Keratinocyte (primary cell): Measurements from ENCODE around the gene P2RX3. TPM values are rescaled to one million over a fixed set of nuclear protein-coding genes. Genes with fewer than 3 reads are reported as not detected.

Experiments used
- DNase-seq: peaks from one replicate; pipeline ENCODE4 v3.0.0-alpha.2; 2011; ENCODE audit warnings: low read depth, missing footprints, low spot score
- FAIRE-seq: peaks from 2 replicates; lab custom pipeline; 2011; peaks lifted over from hg19 to GRCh38; lab: Jason Lieb, UNC
- H2AFZ ChIP-seq: 2 replicates; pipeline ENCODE4 v1.6.0; 2012; ENCODE audit warnings: low read length, control low read depth, inconsistent platforms; ENCODE audit not compliant: control insufficient read depth
- H3K27ac ChIP-seq: 2 replicates; pipeline ENCODE4 v1.5.1; 2011; ENCODE audit warnings: low read length; ENCODE audit not compliant: control insufficient read depth, insufficient read depth
- H3K27me3 ChIP-seq: 3 replicates; pipeline ENCODE4 v1.6.0; 2011; ENCODE audit warnings: low read length; ENCODE audit not compliant: control insufficient read depth, insufficient read depth; ENCODE audit errors: extremely low read depth
- H3K36me3 ChIP-seq, 2 experiments: 2 replicates in 1 of 2; 3 replicates in 1 of 2; pipeline ENCODE4 v1.5.1; 2011; ENCODE audit warnings: low read length in 2 of 2, mild to moderate bottlenecking in 1 of 2; ENCODE audit not compliant: control insufficient read depth in 2 of 2, insufficient read depth in 2 of 2; ENCODE audit errors: extremely low read depth in 1 of 2
- H3K4me1 ChIP-seq: 3 replicates; pipeline ENCODE4 v1.5.1; 2011; ENCODE audit warnings: low read length; ENCODE audit not compliant: control insufficient read depth, insufficient read depth; ENCODE audit errors: extremely low read depth
- H3K4me2 ChIP-seq: 3 replicates; pipeline ENCODE4 v1.6.0; 2011; ENCODE audit warnings: low read depth, low read length; ENCODE audit not compliant: control insufficient read depth, insufficient read depth; ENCODE audit errors: extremely low read depth
- H3K4me3 ChIP-seq, 3 experiments: fragments of 200-600 bp in 1 of 3; sonication (generic) in 1 of 3; 2 replicates in 2 of 3; 3 replicates in 1 of 3; pipeline ENCODE4 v1.5.1; 2011 to 2016; ENCODE audit warnings: low read length in 3 of 3, mild to moderate bottlenecking in 3 of 3, control low read depth in 2 of 3, inconsistent platforms in 1 of 3, low read depth in 1 of 3, mixed read lengths in 1 of 3, mixed run types in 1 of 3, moderate library complexity in 1 of 3; ENCODE audit not compliant: control insufficient read depth in 2 of 3, insufficient read depth in 2 of 3; ENCODE audit errors: extremely low read depth in 1 of 3
- H3K79me2 ChIP-seq: 2 replicates; pipeline ENCODE4 v1.6.0; 2012; ENCODE audit warnings: low read length; ENCODE audit not compliant: control insufficient read depth, insufficient read depth
- H3K9ac ChIP-seq: 3 replicates; pipeline ENCODE4 v1.6.0; 2011; ENCODE audit warnings: low read length; ENCODE audit not compliant: control insufficient read depth, insufficient read depth; ENCODE audit errors: extremely low read depth
- H3K9me1 ChIP-seq: 3 replicates; pipeline ENCODE4 v1.6.0; 2011; ENCODE audit warnings: low read length; ENCODE audit not compliant: control insufficient read depth, insufficient read depth; ENCODE audit errors: extremely low read depth
- H3K9me3 ChIP-seq: 2 replicates; pipeline ENCODE4 v1.5.1; 2012; ENCODE audit warnings: low read depth, low read length; ENCODE audit not compliant: control insufficient read depth
- H4K20me1 ChIP-seq: 3 replicates; pipeline ENCODE4 v1.6.0; 2011; ENCODE audit warnings: low read length; ENCODE audit not compliant: control insufficient read depth, insufficient read depth; ENCODE audit errors: extremely low read depth
- EZH2 ChIP-seq: IDR thresholded peaks from one replicate; pipeline ENCODE4 v1.6.1; 2012; ENCODE audit warnings: inconsistent platforms, mild to moderate bottlenecking, low read length, moderate library complexity
- dilution Hi-C: fragments of 300-500 bp; cut with MboI; formaldehyde crosslinking; loops from one replicate; pipeline ENCODE4 v1.7.0; 2020; ENCODE audit warnings: low sequenced_read_pairs; ENCODE audit not compliant: extremely low pct_ligation_motif_present
- polyA plus RNA-seq, 5 experiments: library from polyadenylated mRNA; depleted of rRNA in 3 of 5; stranded (reverse) in 3 of 5; stranded (forward) in 1 of 5; unstranded in 1 of 5; fragments of >200 nt; gene quantifications; 1 replicate in 1 of 5; 2 replicates in 3 of 5; 3 replicates in 1 of 5; pipeline versions ENCODE4 v1.2.1 to v1.2.3, GENCODE V29; 2011 to 2012; ENCODE audit warnings: missing spikeins in 2 of 5, low read depth in 1 of 5, low replicate concordance in 1 of 5
- TF ChIP-seq, protein P1 (sequence below), 3 experiments: IDR thresholded peaks in 1 of 3; conservative IDR thresholded peaks in 1 of 3; optimal IDR thresholded peaks in 1 of 3; 2 replicates in 2 of 3; 3 replicates in 1 of 3; pipeline versions ENCODE3 to v1.5.1; 2011; ENCODE audit warnings: low read length in 3 of 3, mild to moderate bottlenecking in 3 of 3, moderate library complexity in 2 of 3, control low read depth in 1 of 3, inconsistent platforms in 1 of 3; ENCODE audit not compliant: insufficient read depth in 2 of 3; ENCODE audit errors: extremely low read depth in 1 of 3

The P2RX3 gene
- polyA plus RNA-seq, 1 donor (not counting 4 experiments of a cell fraction or from before 2014, with no cell fraction given): not detected

DNA sequence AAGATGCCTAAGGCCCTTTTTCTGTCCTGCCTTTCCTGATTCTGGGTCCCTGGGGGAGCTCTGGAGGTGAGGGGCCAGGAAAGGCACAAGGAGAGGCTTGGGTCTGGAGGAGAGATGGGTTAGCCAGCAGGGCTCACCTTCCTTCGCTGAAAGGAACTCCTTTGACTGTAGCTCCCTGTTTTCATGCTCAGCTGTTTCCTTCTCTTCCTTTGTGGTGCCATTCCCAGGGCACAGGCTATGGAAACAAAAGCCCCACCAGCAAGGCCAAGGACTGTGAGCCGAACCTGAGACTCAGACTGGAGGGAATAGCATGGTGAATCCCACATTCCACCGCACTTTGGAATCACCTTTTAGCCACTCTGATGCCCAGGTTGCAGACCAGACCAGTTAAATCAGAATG is 78.3 kb downstream of the P2RX3 start:
- no peak overlapping the region for H3K27ac ChIP-seq
- H3K4me2 ChIP-seq: no peak overlapping the region
- no peak for TF ChIP-seq EZH2
- TF ChIP-seq, protein P1, sequence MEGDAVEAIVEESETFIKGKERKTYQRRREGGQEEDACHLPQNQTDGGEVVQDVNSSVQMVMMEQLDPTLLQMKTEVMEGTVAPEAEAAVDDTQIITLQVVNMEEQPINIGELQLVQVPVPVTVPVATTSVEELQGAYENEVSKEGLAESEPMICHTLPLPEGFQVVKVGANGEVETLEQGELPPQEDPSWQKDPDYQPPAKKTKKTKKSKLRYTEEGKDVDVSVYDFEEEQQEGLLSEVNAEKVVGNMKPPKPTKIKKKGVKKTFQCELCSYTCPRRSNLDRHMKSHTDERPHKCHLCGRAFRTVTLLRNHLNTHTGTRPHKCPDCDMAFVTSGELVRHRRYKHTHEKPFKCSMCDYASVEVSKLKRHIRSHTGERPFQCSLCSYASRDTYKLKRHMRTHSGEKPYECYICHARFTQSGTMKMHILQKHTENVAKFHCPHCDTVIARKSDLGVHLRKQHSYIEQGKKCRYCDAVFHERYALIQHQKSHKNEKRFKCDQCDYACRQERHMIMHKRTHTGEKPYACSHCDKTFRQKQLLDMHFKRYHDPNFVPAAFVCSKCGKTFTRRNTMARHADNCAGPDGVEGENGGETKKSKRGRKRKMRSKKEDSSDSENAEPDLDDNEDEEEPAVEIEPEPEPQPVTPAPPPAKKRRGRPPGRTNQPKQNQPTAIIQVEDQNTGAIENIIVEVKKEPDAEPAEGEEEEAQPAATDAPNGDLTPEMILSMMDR (optimal IDR thresholded peaks at IDR 0.05 in 1 of 3, IDR thresholded peaks at IDR 0.05 in 1 of 3, conservative IDR thresholded peaks at IDR 0.05 in 1 of 3; ENCODE audit: extremely low read depth in 1 of 3, insufficient read depth in 2 of 3, low read length in 3 of 3): no peak
- no peaks in the 10 kb centered on the region for H3K9me3 ChIP-seq
- dilution Hi-C loops: no loop called here
- H3K4me3 ChIP-seq: no peak overlapping the region
- peaks cover 20% of the 10 kb centered on the region for H3K79me2 ChIP-seq
- DNase-seq: no peak
- no peaks in the 10 kb centered on the region for H3K27me3 ChIP-seq
- peaks cover 26 to 57% of the 10 kb centered on the region in 2 experiments for H3K36me3 ChIP-seq
- peaks cover 8% of the 10 kb centered on the region for H4K20me1 ChIP-seq
- H2AFZ ChIP-seq: no peak overlapping the region
- FAIRE-seq: no peak
- no peak overlapping the region for H3K9ac ChIP-seq
- no peaks in the 10 kb centered on the region for H3K9me1 ChIP-seq
- H3K4me1 ChIP-seq: no peaks in the 10 kb centered on the region

DNA sequence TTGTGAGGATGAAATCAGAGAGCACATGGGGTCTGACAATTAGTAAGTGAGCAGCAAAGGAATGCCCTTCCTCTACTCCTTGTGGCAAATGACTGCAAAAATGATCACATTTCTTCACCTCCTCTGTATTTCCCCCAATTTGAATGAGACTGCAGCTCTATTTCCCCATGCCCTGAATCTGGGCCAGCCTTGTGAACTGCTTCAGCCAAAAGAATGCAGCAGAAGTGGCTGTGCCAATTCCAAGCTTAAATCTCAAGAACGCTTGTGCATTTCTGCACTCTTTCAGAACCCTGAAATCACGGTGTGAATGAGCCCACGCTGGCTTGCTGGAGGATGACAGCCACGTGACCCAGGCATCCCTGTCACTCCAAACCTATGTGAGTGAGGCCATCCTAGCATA is 78.9 kb downstream of the P2RX3 start:
- no peak overlapping the region for H3K4me3 ChIP-seq
- no peaks in the 10 kb centered on the region for H3K27me3 ChIP-seq
- peaks cover 8% of the 10 kb centered on the region for H4K20me1 ChIP-seq
- no peak overlapping the region for H3K27ac ChIP-seq
- no peak overlapping the region for H2AFZ ChIP-seq
- H3K36me3 ChIP-seq: peaks cover 26 to 58% of the 10 kb centered on the region in 2 experiments
- H3K4me2 ChIP-seq: no peak overlapping the region
- no peak for FAIRE-seq
- H3K9ac ChIP-seq: no peak overlapping the region
- no peaks in the 10 kb centered on the region for H3K9me1 ChIP-seq
- no peaks in the 10 kb centered on the region for H3K9me3 ChIP-seq
- no peak for TF ChIP-seq EZH2
- TF ChIP-seq, protein P1 (optimal IDR thresholded peaks at IDR 0.05 in 1 of 3, IDR thresholded peaks at IDR 0.05 in 1 of 3, conservative IDR thresholded peaks at IDR 0.05 in 1 of 3; ENCODE audit: extremely low read depth in 1 of 3, insufficient read depth in 2 of 3, low read length in 3 of 3): no peak
- no peaks in the 10 kb centered on the region for H3K4me1 ChIP-seq
- H3K79me2 ChIP-seq: peaks cover 23% of the 10 kb centered on the region
- dilution Hi-C loops: no loop called here
- DNase-seq: no peak
